Stimulated activated CD8-positive, alpha-beta memory T cell treated with anti-CD3 and anti-CD28 coated beads, Interleukin-15, amount 100 ng/mL, for 1 hour (primary cell): ENCODE data around the gene IKZF5.
A peak's percentile ranks its signal among the peaks of the same experiment; 100 is the strongest.

Experiments
- DNase-seq: peaks from one replicate; pipeline ENCODE4 v3.0.0-alpha.2; 2020; ENCODE audit warnings: low read depth

The IKZF5 gene

GRCh38 chr10:122980209-122981065, 28.2 kb downstream of the IKZF5 start, which contains the start of gene PSTK:
Gene PSTK (plus strand): TSS chr10:122980401. CDS start chr10:122980480, 79 bp downstream.
- DNase-seq = peak; percentile 71

GRCh38 chr10:122974543-122975064, 34.0 kb downstream of the IKZF5 start:
- DNase-seq = no peak

- DNase-seq = no peak
These were observed 34.6 kb downstream of the IKZF5 start for GRCh38 chr10:122974023-122974422.

GRCh38 chr10:122968698-122969097, 39.9 kb downstream of the IKZF5 start:
- DNase-seq = no peak

GRCh38 chr10:122966879-122967278, 41.7 kb downstream of the IKZF5 start:
- DNase-seq = no peak

GRCh38 chr10:122962405-122962804, 46.2 kb downstream of the IKZF5 start:
- no peak for DNase-seq

- DNase-seq = no peak
These were observed 51.1 kb downstream of the IKZF5 start for GRCh38 chr10:122957474-122957873.

- no peak for DNase-seq
These were observed 52.7 kb downstream of the IKZF5 start for GRCh38 chr10:122955892-122956291.

GRCh38 chr10:122954731-122955050, 53.9 kb downstream of the IKZF5 start:
- no peak for DNase-seq

GRCh38 chr10:122953902-122954730, 54.5 kb downstream of the IKZF5 start, which contains the start of gene C10orf88:
Gene C10orf88 (minus strand): TSS chr10:122954227. CDS start chr10:122954178, 49 bp downstream.
- peak; percentile 92 for DNase-seq

- DNase-seq = no peak
These were observed 59.3 kb downstream of the IKZF5 start for GRCh38 chr10:122949296-122949695.
